Thoracic aorta (tissue), 2 donors: Measurements from ENCODE around the gene PDE8B. TPM values are rescaled to one million over a fixed set of nuclear protein-coding genes. Genes with fewer than 3 reads are reported as not detected.

Source experiments
- ATAC-seq: fragments of 150-250 bp; one replicate; pipeline ENCODE4 v1.8.0; 2017; ENCODE audit warnings: low read depth; ENCODE audit not compliant: insufficient number of reproducible peaks, low FRiP score
- DNase-seq: peaks from one replicate; pipeline ENCODE4 v3.0.0-alpha.2; 2020; ENCODE audit warnings: low spot score
- H3K27ac ChIP-seq, 2 donors: fragments of 200-600 bp; sonication (generic); 1 replicate in 1 of 2; 2 replicates in 1 of 2; pipeline ENCODE4 v1.5.1; 2016; ENCODE audit warnings: mild to moderate bottlenecking in 2 of 2, moderate library complexity in 2 of 2
- H3K27me3 ChIP-seq: fragments of 200-600 bp; sonication (generic); replicated peaks from 2 replicates; pipeline ENCODE4 v1.6.0; 2016; ENCODE audit warnings: mild to moderate bottlenecking; ENCODE audit not compliant: insufficient read depth
- H3K36me3 ChIP-seq: fragments of 200-600 bp; sonication (generic); one replicate; pipeline ENCODE4 v1.5.1; 2016
- H3K4me1 ChIP-seq, 2 donors: fragments of 200-600 bp; sonication (generic); 1 replicate in 1 of 2; 2 replicates in 1 of 2; pipeline versions ENCODE4 v1.5.1 to v1.6.0; 2016; ENCODE audit warnings: low read depth in 2 of 2, mild to moderate bottlenecking in 1 of 2; ENCODE audit not compliant: control insufficient read depth in 1 of 2
- H3K4me3 ChIP-seq: fragments of 200-600 bp; sonication (generic); 2 replicates; pipeline ENCODE4 v1.5.1; 2016; ENCODE audit warnings: mild to moderate bottlenecking
- H3K9me3 ChIP-seq: fragments of 200-600 bp; sonication (generic); 2 replicates; pipeline ENCODE4 v1.5.1; 2016
- total RNA-seq, 2 donors: library from RNA; depleted of rRNA; stranded (reverse); fragments of >200 nt; gene quantifications; one replicate each; pipeline versions ENCODE4 v1.1.0 to v1.2.3, GENCODE V29; 2016
- TF ChIP-seq, protein P1 (sequence below): fragments of 200-600 bp; sonication (generic); IDR thresholded peaks from one replicate; pipeline ENCODE4 v1.5.1; 2019; ENCODE audit warnings: antibody characterized with exemption

The PDE8B gene
- total RNA-seq, 2 donors from 2014 or later = 22.7 to 59.8 TPM

GRCh38 chr5:77301447-77301883 is 91.0 kb downstream of the PDE8B start:
- no peak overlapping the region for H3K4me3 ChIP-seq
- H3K27ac ChIP-seq = peak overlapping the region in 1 of 2 donors; percentile 1
- TF ChIP-seq, protein P1, sequence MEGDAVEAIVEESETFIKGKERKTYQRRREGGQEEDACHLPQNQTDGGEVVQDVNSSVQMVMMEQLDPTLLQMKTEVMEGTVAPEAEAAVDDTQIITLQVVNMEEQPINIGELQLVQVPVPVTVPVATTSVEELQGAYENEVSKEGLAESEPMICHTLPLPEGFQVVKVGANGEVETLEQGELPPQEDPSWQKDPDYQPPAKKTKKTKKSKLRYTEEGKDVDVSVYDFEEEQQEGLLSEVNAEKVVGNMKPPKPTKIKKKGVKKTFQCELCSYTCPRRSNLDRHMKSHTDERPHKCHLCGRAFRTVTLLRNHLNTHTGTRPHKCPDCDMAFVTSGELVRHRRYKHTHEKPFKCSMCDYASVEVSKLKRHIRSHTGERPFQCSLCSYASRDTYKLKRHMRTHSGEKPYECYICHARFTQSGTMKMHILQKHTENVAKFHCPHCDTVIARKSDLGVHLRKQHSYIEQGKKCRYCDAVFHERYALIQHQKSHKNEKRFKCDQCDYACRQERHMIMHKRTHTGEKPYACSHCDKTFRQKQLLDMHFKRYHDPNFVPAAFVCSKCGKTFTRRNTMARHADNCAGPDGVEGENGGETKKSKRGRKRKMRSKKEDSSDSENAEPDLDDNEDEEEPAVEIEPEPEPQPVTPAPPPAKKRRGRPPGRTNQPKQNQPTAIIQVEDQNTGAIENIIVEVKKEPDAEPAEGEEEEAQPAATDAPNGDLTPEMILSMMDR = no peak
- no peaks in the 10 kb centered on the region for H3K27me3 ChIP-seq
- peaks cover 21 to 44% of the 10 kb centered on the region in 2 donors for H3K4me1 ChIP-seq
- no peak for DNase-seq
- H3K9me3 ChIP-seq = no peaks in the 10 kb centered on the region
- no peaks in the 10 kb centered on the region for H3K36me3 ChIP-seq
- peak; percentile 17 for ATAC-seq

DNA sequence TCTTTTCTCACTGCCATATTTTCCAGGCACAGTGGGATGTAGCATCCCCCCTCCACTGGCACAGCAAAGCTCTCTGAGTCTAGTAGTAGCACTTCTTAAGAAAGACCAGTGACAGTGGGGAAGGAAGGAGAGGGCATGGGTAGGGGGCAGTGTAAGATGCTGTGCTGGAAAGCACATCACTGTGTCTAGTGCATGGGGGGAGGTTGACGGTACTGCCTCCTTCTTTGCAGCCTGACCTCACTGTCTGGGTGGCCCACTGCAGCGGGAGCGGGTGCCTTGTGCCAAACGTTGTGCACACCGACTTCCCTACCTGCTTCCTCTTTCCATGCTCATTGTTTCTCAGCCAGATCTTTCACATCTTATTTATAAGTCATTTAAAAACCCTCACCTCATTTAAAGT is 91.8 kb downstream of the PDE8B start:
- H3K27ac ChIP-seq = peak overlapping the region in 1 of 2 donors; percentile 1

GRCh38 chr5:77302653-77303052 is 92.2 kb downstream of the PDE8B start:
- TF ChIP-seq, protein P1 = no peak
- Histone ChIP-seq H3K36me3 (no peaks in the 10 kb centered on the region), H3K4me1 (peaks cover 21 to 56% of the 10 kb centered on the region in 2 donors), H3K27me3 (no peaks in the 10 kb centered on the region), H3K4me3 (no peak overlapping the region), H3K9me3 (no peaks in the 10 kb centered on the region), H3K27ac (no peak overlapping the region)
- DNase-seq = no peak
- ATAC-seq = no peak

More for the DNA sequence above, 91.8 kb downstream of the PDE8B start:
- TF ChIP-seq, protein P1 = no peak
- no peak for ATAC-seq
- no peak for DNase-seq
- Histone ChIP-seq H3K27me3 (no peaks in the 10 kb centered on the region), H3K4me3 (no peak overlapping the region), H3K9me3 (no peaks in the 10 kb centered on the region), H3K36me3 (no peaks in the 10 kb centered on the region), H3K4me1 (peaks cover 21 to 52% of the 10 kb centered on the region in 2 donors)

DNA sequence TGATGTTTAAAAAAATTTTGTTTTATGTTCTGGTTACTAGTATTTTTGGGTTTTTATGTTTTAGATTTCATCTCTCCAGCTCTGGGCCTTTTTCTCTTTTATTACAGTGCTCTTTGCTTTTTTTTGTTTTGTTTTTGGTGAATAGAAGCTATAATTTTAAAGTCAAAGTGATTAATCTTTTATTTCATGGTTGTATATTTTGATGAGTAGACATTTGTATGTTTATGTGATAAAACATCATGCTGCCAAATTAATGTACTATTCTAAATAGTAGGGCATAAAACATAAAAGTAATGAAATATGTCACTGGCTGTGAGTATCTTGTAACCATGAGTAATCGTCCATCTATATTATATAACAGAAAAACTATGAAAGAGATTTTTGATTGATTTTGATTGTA is 93.9 kb downstream of the PDE8B start:
- peak overlapping the region in 1 of 2 donors; percentile 81 for H3K27ac ChIP-seq
- no peak for ATAC-seq

DNA sequence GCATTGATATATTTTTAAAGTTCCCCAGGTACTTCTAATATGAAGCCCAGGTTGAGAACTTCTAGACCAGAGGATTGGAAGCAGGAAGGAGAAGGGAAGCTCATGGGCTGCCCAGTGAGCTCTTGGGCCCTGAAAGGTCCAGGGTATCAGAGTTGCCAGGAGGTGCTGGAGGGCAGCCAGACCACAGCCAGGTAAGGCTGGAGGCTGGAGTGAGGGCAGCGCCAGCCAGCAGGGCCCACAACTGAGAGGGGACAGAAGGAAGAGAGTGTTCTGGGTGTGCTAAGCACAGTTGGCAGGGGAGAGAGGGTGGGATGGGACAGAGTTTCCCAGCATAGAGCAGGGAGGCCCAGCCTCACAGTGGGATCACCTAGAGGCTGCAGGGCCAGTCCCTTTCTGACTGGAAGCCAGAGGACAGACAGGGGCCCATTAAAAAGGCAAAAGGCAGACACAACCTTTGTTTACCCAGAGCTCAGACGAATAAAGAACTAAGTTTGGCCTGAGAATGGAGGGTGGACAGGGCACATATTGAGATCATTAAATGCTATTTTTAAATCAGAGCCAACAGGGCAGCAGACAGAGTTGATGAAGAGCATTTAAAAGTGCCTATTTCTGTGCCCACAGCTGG is 94.9 kb downstream of the PDE8B start:
- peaks cover 26 to 65% of the 10 kb centered on the region in 2 donors for H3K4me1 ChIP-seq
- DNase-seq = no peak
- no peaks in the 10 kb centered on the region for H3K36me3 ChIP-seq
- no peaks in the 10 kb centered on the region for H3K27me3 ChIP-seq
- ATAC-seq = no peak
- H3K27ac ChIP-seq = peak overlapping the region; percentile 81 to 84
- TF ChIP-seq, protein P1 = no peak
- H3K4me3 ChIP-seq = no peak overlapping the region
- H3K9me3 ChIP-seq = no peaks in the 10 kb centered on the region

More for the DNA sequence above, 93.9 kb downstream of the PDE8B start:
- H3K9me3 ChIP-seq = no peaks in the 10 kb centered on the region
- no peaks in the 10 kb centered on the region for H3K27me3 ChIP-seq
- H3K36me3 ChIP-seq = no peaks in the 10 kb centered on the region
- peaks cover 26 to 68% of the 10 kb centered on the region in 2 donors for H3K4me1 ChIP-seq
- no peak overlapping the region for H3K4me3 ChIP-seq
- TF ChIP-seq, protein P1 = no peak
- no peak for DNase-seq
